Ovary (tissue), 9 donors: ENCODE measurements around the gene NAA15. TPM values are rescaled to one million over a fixed set of nuclear protein-coding genes. Genes with fewer than 3 reads are reported as not detected.
"Not testable (repeated sequence)": the region's sequence is repeated elsewhere in the genome, so short reads cannot be mapped to it uniquely, and the experiment has no call there.

Experiments
- DNase-seq, 5 donors: peaks; one replicate each; pipeline ENCODE4 v3.0.0-alpha.2; 2019 to 2020
- H3K27ac ChIP-seq, 2 donors: fragments of 200-600 bp; one replicate each; pipeline versions ENCODE4 v1.5.1 to v1.8.0; 2019 to 2022
- H3K27me3 ChIP-seq: fragments of 200-600 bp; one replicate; pipeline ENCODE4 v1.8.0; 2022
- H3K36me3 ChIP-seq: fragments of 200-600 bp; sonication (generic); one replicate; pipeline ENCODE4 v1.5.1; 2019
- H3K4me1 ChIP-seq: one replicate; pipeline ENCODE4 v1.8.1; 2013; ENCODE audit warnings: mild to moderate bottlenecking, moderate library complexity; ENCODE audit not compliant: insufficient read depth
- H3K4me3 ChIP-seq: fragments of 200-600 bp; sonication (generic); one replicate; pipeline ENCODE4 v1.5.1; 2017
- H3K9me3 ChIP-seq, 2 donors: fragments of 200-600 bp in 1 of 2; sonication (generic) in 1 of 2; one replicate each; pipeline versions ENCODE4 v1.5.1 to v1.8.1; 2013 to 2019; ENCODE audit warnings: mild to moderate bottlenecking in 1 of 2, moderate library complexity in 1 of 2
- CTCF ChIP-seq, 3 donors: fragments of 450-650 bp in 2 of 3; fragments of 200-600 bp in 1 of 3; IDR thresholded peaks; one replicate each; pipeline versions ENCODE4 v1.5.1 to v1.8.0; 2016 to 2022; ENCODE audit warnings: antibody characterized with exemption in 3 of 3, mild to moderate bottlenecking in 1 of 3
- EP300 ChIP-seq: sonication (generic); formaldehyde crosslinking; IDR thresholded peaks from one replicate; pipeline ENCODE4 v1.6.1; 2017; ENCODE audit warnings: antibody characterized with exemption
- POLR2A ChIP-seq: fragments of 450-650 bp; IDR thresholded peaks from one replicate; pipeline ENCODE4 v1.6.1; 2017; ENCODE audit warnings: antibody characterized with exemption, mild to moderate bottlenecking, moderate library complexity
- WGBS, 3 donors: extraction: QIAGEN DNeasy Blood & Tissue Kit in 1 of 3; methylation state at CpG; one replicate each; pipeline versions ENCODE4 v1.1.5 to v1.1.7; 2013 to 2017; 5-methylcytosine and 5-hydroxymethylcytosine counted together
- intact Hi-C, 4 donors: fragments of 100-400 bp; cut with DNase I; formaldehyde crosslinking; loops; one replicate each; pipeline versions ENCODE4 v1.11.0 to v1.15.1; 2022 to 2023
- polyA plus RNA-seq, 2 donors: library from polyadenylated mRNA; stranded (reverse); fragments of 200-250 nt in 1 of 2; fragments of 350-450 nt in 1 of 2; fragmentation: Illumina TruSeq in 1 of 2; extraction: RNeasy Lipid Tissue Mini Kit (QIAGEN cat#74804) in 1 of 2; gene quantifications; one replicate each; pipeline ENCODE4 v1.2.3, GENCODE V29; 2013 to 2014
- total RNA-seq, 7 donors: library from RNA; depleted of rRNA in 2 of 7; stranded (reverse); fragments of >200 nt in 2 of 7; fragmentation: NEBNext Ultra II Directional in 3 of 7; extraction: Animal tissue kit (Norgen Biotek cat#: 25700) in 3 of 7; gene quantifications; one replicate each; pipeline versions ENCODE4 v1.1.0 to v1.2.4, GENCODE V29; 2016 to 2023
- donor health status: DM: no; HTN: no; CAD: no; lungs with moderate emphysema.
- donor health status: DM: no; HTN: no; CAD: no.
- donor health status: Bipolar disorder and iron deficiency.
- donor health status: DM: yes; HTN: yes; CAD: no.
- donor health status: DM: no; HTN: no; CAD: no.
- donor health status: DM: yes; HTN: yes; CAD: no.

NAA15 gene
- total and polyA plus RNA-seq, 9 donors = 7.1 to 50.8 (median 35.2) TPM

- no peak for TF ChIP-seq EP300
- TF ChIP-seq POLR2A = no peak
- TF ChIP-seq CTCF (IDR thresholded peaks at IDR 0.05) = no peak
- no peaks in the 10 kb centered on the region for H3K9me3 ChIP-seq
- no peak overlapping the region for H3K27ac ChIP-seq
- WGBS, 3 donors = 80 to 87% (median 86%) methylated on average over 3 of the region's 3 CpGs
- no peak for DNase-seq
- no peaks in the 10 kb centered on the region for H3K36me3 ChIP-seq
- intact Hi-C loops = loop anchor here in 1 of 4 donors (10.0 kb wide), 1 partner anchor 154 kb away; the partner anchor contains the start of genes NAA15 and NDUFC1
- H3K27me3 ChIP-seq = no peaks in the 10 kb centered on the region
- H3K4me3 ChIP-seq = no peak overlapping the region
- peaks cover 7% of the 10 kb centered on the region for H3K4me1 ChIP-seq
Observed at GRCh38 chr4:139458999-139459398, 157.7 kb downstream of the NAA15 start.

DNA sequence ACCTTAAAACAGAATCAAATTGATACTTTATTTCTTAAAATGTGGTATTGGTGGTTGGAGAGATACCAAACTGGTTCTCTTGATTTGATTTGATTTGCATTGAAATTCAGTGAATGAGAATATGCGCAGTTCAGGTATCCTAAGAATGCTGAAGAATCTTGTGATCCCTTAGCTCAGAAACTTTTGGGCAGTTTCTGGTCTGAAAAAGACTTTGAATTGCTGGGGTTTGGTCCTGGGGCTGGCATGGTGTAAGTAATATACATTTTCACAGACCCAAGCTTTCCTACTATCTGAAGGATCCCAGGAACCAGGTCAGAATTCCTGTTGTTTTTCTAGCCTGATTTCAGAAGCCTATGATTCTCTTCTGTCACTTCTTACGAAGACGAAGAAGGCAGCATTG lies 159.3 kb downstream of the NAA15 start:
- H3K4me3 ChIP-seq = no peak overlapping the region
- intact Hi-C loops = no loop called here
- H3K4me1 ChIP-seq = peaks cover 4% of the 10 kb centered on the region
- no peak for DNase-seq
- TF ChIP-seq POLR2A = no peak
- TF ChIP-seq EP300 = no peak
- no peak for TF ChIP-seq CTCF (IDR thresholded peaks at IDR 0.05)
- no peaks in the 10 kb centered on the region for H3K27me3 ChIP-seq
- no peaks in the 10 kb centered on the region for H3K9me3 ChIP-seq
- no peak overlapping the region for H3K27ac ChIP-seq
- H3K36me3 ChIP-seq = no peaks in the 10 kb centered on the region
- WGBS, 3 donors = 91 to 96% (median 96%) methylated on average over 3 of the region's 3 CpGs

- no peak for TF ChIP-seq EP300
- TF ChIP-seq POLR2A = no peak
- intact Hi-C loops = no loop called here
- Histone ChIP-seq H3K4me3 (no peak overlapping the region), H3K27me3 (no peaks in the 10 kb centered on the region), H3K27ac (no peak overlapping the region), H3K4me1 (peaks cover 2% of the 10 kb centered on the region), H3K9me3 (no peaks in the 10 kb centered on the region), H3K36me3 (no peaks in the 10 kb centered on the region)
- DNase-seq = no peak
- 71 to 80% (median 78%) methylated on average over 5 of the region's 5 CpGs for WGBS, 3 donors
Observed at GRCh38 chr4:139461022-139461628, 159.8 kb downstream of the NAA15 start.

DNA sequence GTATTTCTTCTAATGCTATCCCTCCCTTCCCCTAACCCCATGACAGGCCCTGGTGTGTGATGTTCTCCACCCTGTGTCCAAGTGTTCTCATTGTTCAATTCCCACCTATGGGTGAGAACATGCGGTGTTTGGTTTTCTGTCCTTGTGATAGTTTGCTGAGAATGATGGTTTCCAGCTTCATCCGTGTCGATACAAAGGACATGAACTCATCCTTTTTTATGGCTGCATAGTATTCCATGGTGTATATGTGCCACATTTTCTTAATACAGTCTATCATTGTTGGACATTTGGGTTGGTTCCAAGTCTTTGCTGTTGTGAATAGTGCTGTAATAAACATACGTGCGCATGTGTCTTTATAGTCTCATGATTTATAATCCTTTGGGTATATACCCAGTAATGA lies 163.2 kb downstream of the NAA15 start:
- H3K36me3 ChIP-seq, H3K4me3 ChIP-seq, intact Hi-C loops, H3K27me3 ChIP-seq, H3K4me1 ChIP-seq, H3K9me3 ChIP-seq, DNase-seq, H3K27ac ChIP-seq: not testable (repeated sequence)
- WGBS, 3 donors = 93 to 98% (median 95%) methylated on average over 5 of the region's 5 CpGs

DNA sequence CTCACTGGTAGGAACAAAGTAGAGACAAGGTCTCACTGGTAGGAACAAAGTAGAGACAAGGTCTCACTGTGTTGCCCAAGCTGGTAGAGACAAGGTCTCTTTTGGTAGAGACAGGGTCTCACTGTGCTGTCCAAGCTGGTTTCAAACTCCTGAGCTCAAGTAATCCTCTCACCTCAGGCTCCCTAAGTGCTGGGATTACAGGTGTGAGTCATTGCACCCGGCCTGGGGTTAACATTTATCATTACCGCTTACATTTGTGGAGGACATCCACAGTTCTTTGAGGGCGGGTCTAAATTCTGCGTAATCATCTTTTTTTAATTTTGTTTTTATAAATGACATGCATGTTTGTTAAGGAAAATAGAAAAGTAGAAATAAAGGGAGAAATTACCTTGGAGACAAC lies 164.6 kb downstream of the NAA15 start:
- no peak for DNase-seq
- Histone ChIP-seq H3K4me1 (peaks cover 2% of the 10 kb centered on the region), H3K27me3 (no peaks in the 10 kb centered on the region), H3K9me3 (no peaks in the 10 kb centered on the region), H3K36me3 (no peaks in the 10 kb centered on the region), H3K27ac (no peak overlapping the region), H3K4me3 (no peak overlapping the region)
- 62 to 93% (median 70%) methylated on average over 4 of the region's 4 CpGs for WGBS, 3 donors
- intact Hi-C loops = no loop called here
- TF ChIP-seq CTCF (IDR thresholded peaks at IDR 0.05) (no peak), EP300 (no peak), POLR2A (no peak)

- intact Hi-C loops, H3K36me3 ChIP-seq, H3K27ac ChIP-seq, DNase-seq, H3K9me3 ChIP-seq, H3K27me3 ChIP-seq, H3K4me3 ChIP-seq, H3K4me1 ChIP-seq: not testable (repeated sequence)
Observed at GRCh38 chr4:139468756-139469155, 167.5 kb downstream of the NAA15 start.
